Esophagus squamous epithelium (tissue), 5 donors: ENCODE data around the gene SMKR1. TPM values are rescaled to one million over a fixed set of nuclear protein-coding genes. Genes with fewer than 3 reads are reported as not detected.

Experiments used
- DNase-seq: peaks from one replicate; lab custom pipeline; 2025; lab: John Stamatoyannopoulos, UW
- H3K27ac ChIP-seq, 4 donors: fragments of 200-600 bp; sonication (generic); one replicate each; pipeline ENCODE4 v1.5.1; 2016 to 2019; ENCODE audit warnings: mild to moderate bottlenecking in 1 of 4
- H3K27me3 ChIP-seq, 4 donors: fragments of 200-600 bp; sonication (generic); 1 replicate in 3 of 4; 2 replicates in 1 of 4; pipeline versions ENCODE4 v1.5.1 to v1.6.0; 2017 to 2021; ENCODE audit warnings: antibody characterized with exemption in 1 of 4
- H3K36me3 ChIP-seq, 3 donors: fragments of 200-600 bp; sonication (generic); one replicate each; pipeline ENCODE4 v1.5.1; 2016 to 2019
- H3K4me1 ChIP-seq, 3 donors: fragments of 200-600 bp; sonication (generic); one replicate each; pipeline ENCODE4 v1.5.1; 2017 to 2019
- H3K4me3 ChIP-seq, 4 donors: fragments of 200-600 bp; sonication (generic); 1 replicate in 3 of 4; 2 replicates in 1 of 4; pipeline ENCODE4 v1.5.1; 2016 to 2019; ENCODE audit warnings: mild to moderate bottlenecking in 2 of 4, moderate library complexity in 1 of 4
- H3K9me3 ChIP-seq, 3 donors: fragments of 200-600 bp; sonication (generic); one replicate each; pipeline ENCODE4 v1.5.1; 2016 to 2019
- POLR2A ChIP-seq, 4 donors: fragments of 450-650 bp; IDR thresholded peaks; one replicate each; pipeline ENCODE4 v1.6.1; 2017; ENCODE audit warnings: antibody characterized with exemption in 4 of 4, mild to moderate bottlenecking in 4 of 4, moderate library complexity in 3 of 4
- WGBS, 2 donors: methylation state at CpG; one replicate each; pipeline ENCODE4 v1.1.5; 2018; 5-methylcytosine and 5-hydroxymethylcytosine counted together
- intact Hi-C: fragments of 100-400 bp; cut with DNase I; formaldehyde crosslinking; loops from one replicate; pipeline ENCODE4 v1.15.0; 2022
- total RNA-seq, 4 donors: library from RNA; depleted of rRNA; stranded (reverse); fragments of >200 nt; gene quantifications; one replicate each; pipeline ENCODE4 v1.1.0, GENCODE V29; 2016
- TF ChIP-seq, protein P1 (sequence below), 6 experiments: fragments of 450-650 bp in 4 of 6; fragments of 200-600 bp in 2 of 6; sonication (generic) in 2 of 6; IDR thresholded peaks; one replicate each; pipeline ENCODE4 v1.5.1; 2016 to 2019; ENCODE audit warnings: antibody characterized with exemption in 6 of 6, mild to moderate bottlenecking in 4 of 6, moderate library complexity in 4 of 6
- donor health status: DM: yes; HTN: yes; CAD: no.

The SMKR1 gene
- total RNA-seq, 4 donors from 2014 or later, result 1.7 TPM; not detected in 3

DNA sequence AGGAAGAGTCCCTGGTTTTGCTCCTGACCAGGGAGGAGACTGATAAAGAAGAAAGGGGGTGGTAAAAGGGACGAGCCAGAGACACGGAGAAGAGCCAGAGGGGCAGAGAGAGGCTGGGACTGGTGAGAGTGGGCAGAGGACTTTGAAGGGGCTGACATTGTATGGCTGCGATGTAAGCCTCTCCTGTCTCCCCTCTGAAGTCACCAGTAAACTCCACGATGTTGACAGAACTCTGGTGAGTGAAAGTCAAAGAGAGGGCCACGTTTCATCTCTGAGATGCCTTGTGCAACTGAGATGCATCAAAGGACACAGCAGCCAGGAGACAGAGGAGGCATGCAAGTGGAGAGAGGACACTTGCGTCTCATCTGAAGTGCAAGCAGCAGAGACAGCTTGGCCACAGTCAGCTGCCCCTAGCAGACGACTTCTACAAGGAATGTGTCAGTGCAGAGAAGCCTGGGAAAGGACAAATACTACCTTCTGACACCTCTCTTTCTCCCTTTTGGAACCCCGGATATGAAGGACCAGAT, 54.3 kb downstream of the SMKR1 start:
- WGBS, 2 donors, result 46 to 55% methylated on average over 7 to 8 of the region's 8 CpGs
- no peak for TF ChIP-seq POLR2A (IDR thresholded peaks at IDR 0.05)
- TF ChIP-seq, protein P1, sequence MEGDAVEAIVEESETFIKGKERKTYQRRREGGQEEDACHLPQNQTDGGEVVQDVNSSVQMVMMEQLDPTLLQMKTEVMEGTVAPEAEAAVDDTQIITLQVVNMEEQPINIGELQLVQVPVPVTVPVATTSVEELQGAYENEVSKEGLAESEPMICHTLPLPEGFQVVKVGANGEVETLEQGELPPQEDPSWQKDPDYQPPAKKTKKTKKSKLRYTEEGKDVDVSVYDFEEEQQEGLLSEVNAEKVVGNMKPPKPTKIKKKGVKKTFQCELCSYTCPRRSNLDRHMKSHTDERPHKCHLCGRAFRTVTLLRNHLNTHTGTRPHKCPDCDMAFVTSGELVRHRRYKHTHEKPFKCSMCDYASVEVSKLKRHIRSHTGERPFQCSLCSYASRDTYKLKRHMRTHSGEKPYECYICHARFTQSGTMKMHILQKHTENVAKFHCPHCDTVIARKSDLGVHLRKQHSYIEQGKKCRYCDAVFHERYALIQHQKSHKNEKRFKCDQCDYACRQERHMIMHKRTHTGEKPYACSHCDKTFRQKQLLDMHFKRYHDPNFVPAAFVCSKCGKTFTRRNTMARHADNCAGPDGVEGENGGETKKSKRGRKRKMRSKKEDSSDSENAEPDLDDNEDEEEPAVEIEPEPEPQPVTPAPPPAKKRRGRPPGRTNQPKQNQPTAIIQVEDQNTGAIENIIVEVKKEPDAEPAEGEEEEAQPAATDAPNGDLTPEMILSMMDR (IDR thresholded peaks at IDR 0.05), result no peak
- intact Hi-C loops, result no loop called here
- no peak overlapping the region for H3K27ac ChIP-seq
- H3K27me3 ChIP-seq, result peaks cover 0 to 70% (median 0%) of the 10 kb centered on the region in 4 donors
- no peaks in the 10 kb centered on the region for H3K9me3 ChIP-seq
- H3K4me1 ChIP-seq, result no peaks in the 10 kb centered on the region
- H3K36me3 ChIP-seq, result no peaks in the 10 kb centered on the region
- no peak for DNase-seq
- no peak overlapping the region for H3K4me3 ChIP-seq

DNA sequence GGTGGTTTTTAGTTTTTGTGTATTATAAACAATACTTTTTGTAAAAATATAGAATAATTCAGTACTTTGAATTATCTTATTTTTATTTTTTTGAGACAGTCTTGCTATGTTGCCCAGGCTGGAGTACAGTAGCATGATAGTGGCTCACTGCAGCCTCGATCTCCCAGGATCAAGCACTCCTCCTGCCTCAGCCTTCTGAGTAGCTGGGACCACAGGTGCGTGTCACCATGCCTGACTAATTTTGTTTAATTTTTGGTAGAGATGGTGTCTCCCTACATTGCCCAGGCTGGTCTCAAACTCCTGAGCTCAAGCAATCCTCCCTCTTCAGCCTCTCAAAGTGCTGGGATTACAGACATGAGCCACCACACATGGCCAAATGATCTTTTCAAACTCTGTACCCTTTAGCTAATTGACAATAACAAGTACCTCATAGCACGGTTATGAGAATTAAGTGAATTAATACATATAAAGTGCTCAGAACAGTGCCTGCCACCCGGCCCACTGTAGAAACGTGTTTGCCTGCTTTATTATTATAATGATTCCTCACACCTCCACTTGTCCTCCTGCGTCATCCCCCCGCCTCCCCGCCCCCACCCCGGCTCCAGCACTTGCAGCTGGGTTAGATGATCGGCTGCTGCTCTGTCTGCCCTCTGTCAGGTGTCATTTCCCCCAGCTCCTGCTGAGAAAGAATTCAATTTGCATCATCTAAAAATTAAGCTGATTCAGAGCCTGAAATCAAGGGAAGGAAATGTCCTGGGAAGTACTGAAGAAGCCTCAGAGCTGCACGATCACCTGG, 55.6 kb downstream of the SMKR1 start:
- Histone ChIP-seq H3K27ac (no peak overlapping the region), H3K27me3 (peaks cover 0 to 68% (median 0%) of the 10 kb centered on the region in 4 donors), H3K4me1 (no peaks in the 10 kb centered on the region), H3K36me3 (no peaks in the 10 kb centered on the region), H3K9me3 (no peaks in the 10 kb centered on the region), H3K4me3 (no peak overlapping the region)
- no peak for DNase-seq
- WGBS, 2 donors, result 52 to 71% methylated on average over 8 to 11 of the region's 11 CpGs
- no peak for TF ChIP-seq POLR2A (IDR thresholded peaks at IDR 0.05)
- TF ChIP-seq, protein P1 (IDR thresholded peaks at IDR 0.05), result no peak
- intact Hi-C loops, result no loop called here

DNA sequence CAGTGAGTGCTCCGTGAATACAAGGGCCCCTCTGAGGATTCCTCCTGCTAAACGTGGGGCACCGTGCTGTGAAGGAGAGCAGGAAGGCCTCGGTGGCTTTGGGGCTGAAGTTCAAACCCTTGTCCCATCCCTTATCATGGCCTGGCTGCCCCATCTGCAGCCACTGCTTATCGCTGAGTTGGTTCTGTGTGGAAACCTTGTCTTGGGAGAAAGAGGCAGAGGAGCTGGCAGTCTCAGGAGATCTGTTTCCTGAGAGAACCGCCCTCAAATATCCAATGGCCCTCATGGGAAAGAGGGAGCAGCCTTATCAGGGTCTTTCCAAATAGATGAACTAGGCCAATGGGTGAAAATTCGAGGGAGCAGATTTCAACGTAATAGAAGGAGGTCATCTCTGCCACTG, 57.2 kb downstream of the SMKR1 start:
- peaks cover 0 to 70% (median 0%) of the 10 kb centered on the region in 4 donors for H3K27me3 ChIP-seq
- H3K36me3 ChIP-seq, result no peaks in the 10 kb centered on the region
- no peak overlapping the region for H3K27ac ChIP-seq
- no peak for DNase-seq
- intact Hi-C loops, result no loop called here
- TF ChIP-seq, protein P1 (IDR thresholded peaks at IDR 0.05), result no peak
- H3K4me1 ChIP-seq, result no peaks in the 10 kb centered on the region
- H3K4me3 ChIP-seq, result no peak overlapping the region
- H3K9me3 ChIP-seq, result no peaks in the 10 kb centered on the region
- 57 to 76% methylated on average over 4 to 7 of the region's 8 CpGs for WGBS, 2 donors

DNA sequence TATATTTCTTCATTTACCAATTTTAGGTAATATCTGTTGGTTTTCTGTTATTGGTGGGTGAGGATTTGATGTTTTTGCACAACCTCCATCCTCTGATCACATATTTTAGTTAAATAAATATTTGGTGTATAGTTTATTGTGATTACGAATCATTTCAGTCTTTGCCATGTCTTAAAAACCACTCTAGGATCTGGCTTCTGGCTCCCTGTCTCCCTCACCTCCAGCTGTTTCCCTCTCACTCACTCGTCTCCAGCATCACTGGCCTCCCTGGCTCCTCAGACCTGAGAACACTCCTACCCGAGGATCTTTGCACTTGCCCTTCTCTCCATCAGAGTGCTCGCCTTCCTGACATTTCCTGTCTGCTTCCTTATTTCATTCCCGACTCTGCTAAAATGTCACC, 58.5 kb downstream of the SMKR1 start:
- peaks cover 0 to 69% (median 0%) of the 10 kb centered on the region in 4 donors for H3K27me3 ChIP-seq
- intact Hi-C loops, result no loop called here
- TF ChIP-seq, protein P1 (IDR thresholded peaks at IDR 0.05), result no peak
- no peak for TF ChIP-seq POLR2A (IDR thresholded peaks at IDR 0.05)
- DNase-seq, result no peak
- H3K36me3 ChIP-seq, result no peaks in the 10 kb centered on the region
- no peak overlapping the region for H3K4me3 ChIP-seq
- H3K27ac ChIP-seq, result no peak overlapping the region
- no peaks in the 10 kb centered on the region for H3K4me1 ChIP-seq
- WGBS, 2 donors, result 43 to 68% methylated on average over 5 of the region's 5 CpGs
- H3K9me3 ChIP-seq, result no peaks in the 10 kb centered on the region

DNA sequence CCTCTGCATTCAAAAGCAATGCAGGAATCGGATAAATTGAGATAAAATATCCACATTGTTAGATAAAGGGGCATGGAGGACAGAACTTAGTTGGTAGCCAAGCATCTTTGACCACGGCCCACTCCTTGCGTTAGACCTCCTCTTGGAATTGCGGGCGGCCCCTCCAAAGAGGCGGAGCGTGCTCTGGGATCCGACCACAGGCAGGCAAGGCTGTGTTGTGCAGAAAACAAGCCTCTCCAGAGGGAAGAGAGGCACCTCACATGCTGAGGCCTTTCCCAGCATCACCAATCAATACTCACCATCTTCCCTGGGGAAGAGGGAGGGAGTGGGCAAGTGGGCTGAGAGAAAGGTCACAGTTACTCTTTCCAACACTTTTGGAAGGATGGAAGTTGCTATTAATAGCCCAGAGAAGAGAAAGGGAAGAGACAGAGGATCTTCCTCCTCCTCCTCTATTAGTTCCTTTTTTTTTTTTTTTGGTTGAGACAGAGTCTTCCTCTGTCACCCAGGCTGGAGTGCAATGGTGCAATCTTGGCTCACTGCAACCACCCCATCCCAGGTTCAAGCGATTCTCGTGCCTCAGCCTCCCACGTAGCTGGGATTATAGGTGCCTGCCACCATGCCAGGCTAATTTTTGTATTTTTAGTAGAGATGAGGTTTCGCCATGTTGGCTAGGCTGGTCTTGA, 59.5 kb downstream of the SMKR1 start:
- DNase-seq, result no peak
- TF ChIP-seq, protein P1 (IDR thresholded peaks at IDR 0.05), result no peak
- TF ChIP-seq POLR2A (IDR thresholded peaks at IDR 0.05), result no peak
- no peaks in the 10 kb centered on the region for H3K36me3 ChIP-seq
- H3K27me3 ChIP-seq, result peaks cover 0 to 64% (median 0%) of the 10 kb centered on the region in 4 donors
- no peak overlapping the region for H3K4me3 ChIP-seq
- 62 to 67% methylated on average over 12 of the region's 12 CpGs for WGBS, 2 donors
- H3K9me3 ChIP-seq, result no peaks in the 10 kb centered on the region
- H3K4me1 ChIP-seq, result no peaks in the 10 kb centered on the region
- H3K27ac ChIP-seq, result no peak overlapping the region
- intact Hi-C loops, result no loop called here
